ENCODE data around the gene PAPPA. TPM values are rescaled to one million over a fixed set of nuclear protein-coding genes. Genes with fewer than 3 reads are reported as not detected.

PAPPA gene
- total RNA-seq: not detected

GRCh38 chr9:116153765-116154333 lies at the start of gene PAPPA:
Gene PAPPA (plus strand): TSS chr9:116153791. CDS start chr9:116154173, 382 bp downstream.
- ChIA-PET CTCF (no interaction called here), POLR2A (no interaction called here)

- CTCF ChIA-PET: no interaction called here
- POLR2A ChIA-PET: no interaction called here
Observed at GRCh38 chr9:116103976-116104820, 49.4 kb upstream of the PAPPA start.

DNA sequence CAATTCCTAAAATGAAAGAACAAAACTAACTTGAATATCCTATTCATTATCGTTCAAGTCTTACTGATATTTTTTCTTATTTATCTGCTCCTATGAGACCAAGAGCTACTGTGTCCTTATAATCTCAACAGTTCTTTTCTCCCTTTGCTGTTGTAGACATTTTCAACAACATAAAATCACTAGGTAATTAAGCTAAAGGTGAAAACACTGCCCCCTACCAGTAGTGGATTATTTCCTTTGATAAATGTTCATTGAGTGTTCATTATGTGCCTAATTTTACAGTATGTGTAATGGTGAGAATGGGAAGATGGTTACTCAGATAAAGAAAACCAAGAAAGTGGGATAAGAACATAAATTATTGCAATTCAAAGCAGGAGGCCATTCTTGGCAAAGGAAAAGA lies 41.4 kb upstream of the PAPPA start:
- POLR2A ChIA-PET: no interaction called here
- CTCF ChIA-PET: no interaction called here

- ChIA-PET POLR2A (no interaction called here), CTCF (no interaction called here)
Observed at GRCh38 chr9:116115761-116116353, 37.7 kb upstream of the PAPPA start.

DNA sequence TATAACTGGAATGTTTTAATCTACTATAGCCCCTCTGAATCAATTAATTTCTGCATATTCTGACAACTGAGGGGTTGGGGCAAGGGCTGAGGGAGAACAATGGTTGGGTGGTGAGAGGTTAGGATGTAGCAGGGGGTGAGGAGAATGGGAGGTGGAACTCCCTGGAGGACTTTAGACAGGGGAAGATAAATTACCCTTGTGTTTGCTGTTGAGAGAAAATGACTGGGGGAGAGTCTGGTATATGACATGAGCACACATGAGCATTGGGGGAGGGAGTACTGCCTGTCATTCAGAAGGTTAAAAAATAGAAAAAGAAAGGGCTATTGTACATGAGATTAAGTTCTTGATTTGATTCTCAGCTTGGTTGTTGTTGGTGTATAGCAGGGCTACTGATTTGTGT lies 37.2 kb upstream of the PAPPA start:
- CTCF ChIA-PET: no interaction called here
- POLR2A ChIA-PET: no interaction called here

DNA sequence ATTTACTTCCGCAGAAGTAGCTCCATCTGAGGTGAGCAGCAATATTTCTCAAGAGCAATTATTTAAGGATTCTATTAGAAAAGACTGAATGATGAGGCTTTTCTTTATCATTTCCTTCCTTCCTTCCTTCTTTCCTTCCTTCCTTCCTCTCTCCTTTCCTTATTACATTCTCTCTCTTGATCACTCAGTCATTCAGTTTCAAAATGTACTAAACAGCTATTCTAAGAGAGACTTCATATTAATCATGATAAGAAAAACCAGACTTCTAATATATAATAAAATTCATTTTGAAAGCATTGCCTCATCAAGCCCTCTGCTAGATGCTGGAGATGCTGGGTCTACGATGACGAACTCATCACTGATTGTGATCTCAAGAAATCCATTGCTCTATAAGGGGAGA lies 30.4 kb upstream of the PAPPA start:
- CTCF ChIA-PET: no interaction called here
- POLR2A ChIA-PET: no interaction called here

GRCh38 chr9:116124472-116125040 lies 29.0 kb upstream of the PAPPA start:
- CTCF ChIA-PET: no interaction called here
- POLR2A ChIA-PET: no interaction called here

GRCh38 chr9:116133163-116133562 lies 20.4 kb upstream of the PAPPA start:
- ChIA-PET CTCF (no interaction called here), POLR2A (no interaction called here)

- ChIA-PET POLR2A (no interaction called here), CTCF (no interaction called here)
Observed at GRCh38 chr9:116134975-116135374, 18.6 kb upstream of the PAPPA start.

DNA sequence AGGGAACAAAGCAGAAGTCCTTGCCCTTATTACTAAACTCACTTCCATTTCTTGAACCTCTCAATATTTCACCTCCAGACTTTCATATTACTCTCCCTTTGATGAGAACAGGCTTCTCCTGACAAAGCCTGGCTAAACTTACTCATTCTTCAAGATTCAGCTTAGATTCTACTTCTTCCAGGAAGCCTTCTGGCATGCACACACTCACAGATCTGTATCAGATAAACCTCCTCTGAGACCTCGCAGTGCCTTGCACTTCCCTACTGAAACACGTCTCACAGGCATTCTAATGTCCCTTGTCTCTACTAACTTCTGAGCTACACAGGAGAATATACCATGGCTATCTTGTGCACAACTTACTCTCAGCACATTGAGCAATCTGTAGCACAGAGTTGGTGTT lies 16.6 kb upstream of the PAPPA start:
- CTCF ChIA-PET: no interaction called here
- POLR2A ChIA-PET: no interaction called here

DNA sequence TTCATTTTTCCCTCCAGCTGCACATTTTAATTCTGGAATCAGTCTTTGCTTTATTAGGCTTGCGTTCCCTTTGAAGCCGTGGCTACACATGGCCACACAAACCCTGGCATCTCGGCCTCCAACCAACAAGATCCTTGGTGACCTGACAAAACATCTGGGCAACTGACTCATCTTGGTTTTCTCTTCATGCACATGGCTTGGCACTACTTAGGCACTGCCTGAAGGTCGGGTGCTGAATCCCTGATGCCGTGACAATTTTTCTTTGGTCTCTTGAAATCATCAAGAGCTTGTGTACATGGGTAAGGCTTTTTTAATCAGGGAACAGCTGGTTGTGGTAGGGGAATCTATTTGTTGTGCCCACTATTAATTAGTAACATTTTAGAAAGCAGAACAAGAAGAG lies 16.0 kb upstream of the PAPPA start:
- POLR2A ChIA-PET: no interaction called here
- CTCF ChIA-PET: no interaction called here

GRCh38 chr9:116141864-116142561 lies 11.6 kb upstream of the PAPPA start:
- ChIA-PET CTCF (no interaction called here), POLR2A (no interaction called here)

DNA sequence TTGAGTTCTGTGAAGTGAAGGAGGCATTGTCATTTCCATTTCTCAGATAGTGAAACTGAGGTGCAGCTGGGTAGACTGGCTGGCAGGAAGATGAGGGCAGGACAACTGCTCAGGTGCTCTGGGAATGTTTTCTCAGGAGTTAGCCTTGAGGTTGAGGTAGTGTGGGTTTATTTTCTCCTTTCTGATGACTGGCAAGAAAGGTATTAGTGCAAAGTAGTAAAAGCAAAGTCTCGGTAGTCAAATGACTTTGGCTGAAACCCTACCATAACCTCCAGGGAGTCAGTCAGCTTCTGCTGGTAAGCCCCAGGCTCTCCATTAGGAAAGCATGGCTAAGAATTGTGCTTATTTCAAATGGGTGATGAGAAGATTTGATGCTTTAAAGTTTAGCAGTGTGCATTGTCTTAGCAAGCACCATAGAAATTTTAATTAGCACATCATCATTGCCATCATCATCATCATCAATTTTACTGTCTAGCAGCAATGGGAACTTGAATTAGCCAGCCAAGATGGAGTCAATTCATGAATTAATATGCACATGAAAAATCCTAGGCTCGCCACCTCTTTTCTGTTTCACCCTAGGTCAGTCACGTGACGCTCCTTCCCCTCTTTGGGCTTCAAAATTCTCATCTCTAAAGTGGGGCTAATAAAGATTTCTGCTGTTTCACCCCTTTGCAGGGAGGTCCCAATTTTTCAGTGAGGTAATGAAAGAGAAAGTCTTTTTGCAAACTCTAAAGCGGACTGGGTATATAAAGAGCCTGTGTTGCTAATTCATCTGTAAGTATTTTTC lies 10.7 kb upstream of the PAPPA start:
- CTCF ChIA-PET: no interaction called here
- POLR2A ChIA-PET: no interaction called here

DNA sequence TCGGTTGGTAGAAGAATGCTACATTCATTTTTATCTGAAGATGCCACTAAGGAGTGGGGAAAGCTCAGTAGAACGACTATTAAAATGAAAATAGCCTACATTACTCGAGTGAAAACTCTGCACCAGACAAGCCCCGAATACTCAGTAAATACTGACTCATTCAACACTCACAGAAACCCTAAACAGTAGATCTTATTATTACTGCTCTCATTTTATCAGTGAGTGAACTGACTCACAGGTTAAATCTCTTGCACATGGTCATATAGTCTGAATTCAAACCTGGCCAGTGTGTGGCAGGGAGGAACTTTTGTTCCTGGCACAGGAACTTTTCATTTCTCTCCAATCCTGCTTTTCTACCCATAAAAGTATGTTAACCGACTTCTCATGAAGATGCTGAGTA lies 9.6 kb upstream of the PAPPA start:
- POLR2A ChIA-PET: no interaction called here
- CTCF ChIA-PET: no interaction called here

- CTCF ChIA-PET: no interaction called here
- POLR2A ChIA-PET: no interaction called here
Observed at GRCh38 chr9:116144555-116144954, 9.0 kb upstream of the PAPPA start.

GRCh38 chr9:116145036-116145435 lies 8.6 kb upstream of the PAPPA start:
- CTCF ChIA-PET: no interaction called here
- POLR2A ChIA-PET: no interaction called here

DNA sequence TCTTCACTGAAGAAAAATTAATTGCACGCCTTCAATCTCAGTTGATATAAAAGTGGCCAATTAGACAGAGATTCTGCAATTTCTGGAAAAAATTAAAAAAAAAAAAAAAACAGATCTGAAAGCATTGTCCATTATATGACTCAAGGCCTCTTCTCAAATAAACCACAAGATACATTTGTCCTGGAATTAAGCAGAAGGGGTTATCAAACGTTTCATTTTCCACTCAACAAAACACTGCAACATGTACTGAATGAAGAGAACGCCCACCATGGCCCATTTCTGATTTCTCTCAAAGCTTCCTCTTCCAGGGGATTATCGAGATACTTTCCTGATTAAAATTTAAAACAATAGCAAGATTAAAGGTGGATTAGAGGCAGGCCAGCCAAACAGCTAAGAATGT lies 5.8 kb upstream of the PAPPA start:
- POLR2A ChIA-PET: no interaction called here
- CTCF ChIA-PET: no interaction called here

DNA sequence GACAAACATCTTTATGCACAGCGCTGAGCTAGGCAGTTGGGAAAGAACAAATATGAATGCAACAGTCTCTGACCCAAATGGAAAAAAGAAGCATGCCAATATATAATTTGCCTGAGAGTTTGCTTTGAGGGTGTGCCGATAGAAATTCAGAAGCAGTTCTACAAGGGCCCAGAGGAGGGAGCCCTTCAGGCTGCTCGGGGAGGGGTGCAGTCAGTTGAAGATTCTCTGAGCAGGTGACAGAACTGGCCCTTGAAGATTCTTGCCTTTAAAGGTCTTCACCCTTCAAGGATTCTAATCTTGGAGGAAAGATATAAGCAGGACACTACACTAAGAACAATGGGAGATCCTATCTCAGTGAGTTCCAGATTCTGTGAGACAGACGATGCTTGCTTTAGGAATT lies 3.7 kb upstream of the PAPPA start:
- CTCF ChIA-PET: no interaction called here
- POLR2A ChIA-PET: no interaction called here

GRCh38 chr9:116151199-116151598 lies 2.4 kb upstream of the PAPPA start:
- POLR2A ChIA-PET: no interaction called here
- CTCF ChIA-PET: no interaction called here

GRCh38 chr9:116151966-116152381 lies 1.6 kb upstream of the PAPPA start:
- ChIA-PET CTCF (no interaction called here), POLR2A (no interaction called here)

Measured in activated CD8-positive, alpha-beta memory T cell treated with anti-CD3 and anti-CD28 coated beads for 36 hours (primary cell).